H54 (cell line): Measurements from ENCODE around the gene IL19.

ENCODE experiments used
- DNase-seq: peaks from one replicate; pipeline ENCODE4 v3.0.0; 2011; ENCODE audit warnings: low spot score, mixed read lengths; ENCODE audit not compliant: insufficient read length
- FAIRE-seq: peaks from 3 replicates; lab custom pipeline; 2011; peaks lifted over from hg19 to GRCh38; lab: Jason Lieb, UNC
- POLR2A ChIP-seq: IDR thresholded peaks from 2 replicates; pipeline ENCODE4 v1.6.1; 2011; ENCODE audit warnings: low read depth, mild to moderate bottlenecking, low read length

Gene IL19

DNA sequence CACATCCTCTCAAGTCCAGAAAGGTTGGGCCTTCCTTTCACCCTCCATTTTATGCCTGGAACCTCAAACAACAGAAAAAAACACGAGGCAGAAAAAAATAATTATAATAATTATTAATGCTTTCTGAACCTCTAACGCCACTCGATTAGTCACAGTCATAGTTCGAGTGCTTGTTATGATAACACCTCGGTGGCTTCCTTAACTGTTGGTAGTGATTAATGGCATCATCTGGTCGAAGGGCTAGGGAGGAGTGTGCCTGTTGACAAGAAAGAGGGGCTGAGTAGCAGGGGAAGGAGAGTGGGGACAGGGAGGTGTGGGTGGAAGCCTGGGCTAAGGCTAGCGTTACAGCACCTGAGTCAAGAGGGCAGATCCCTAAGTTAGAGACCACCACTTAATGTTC is 23.0 kb downstream of the IL19 start:
- no peak for TF ChIP-seq POLR2A
- no peak for DNase-seq
- no peak for FAIRE-seq

DNA sequence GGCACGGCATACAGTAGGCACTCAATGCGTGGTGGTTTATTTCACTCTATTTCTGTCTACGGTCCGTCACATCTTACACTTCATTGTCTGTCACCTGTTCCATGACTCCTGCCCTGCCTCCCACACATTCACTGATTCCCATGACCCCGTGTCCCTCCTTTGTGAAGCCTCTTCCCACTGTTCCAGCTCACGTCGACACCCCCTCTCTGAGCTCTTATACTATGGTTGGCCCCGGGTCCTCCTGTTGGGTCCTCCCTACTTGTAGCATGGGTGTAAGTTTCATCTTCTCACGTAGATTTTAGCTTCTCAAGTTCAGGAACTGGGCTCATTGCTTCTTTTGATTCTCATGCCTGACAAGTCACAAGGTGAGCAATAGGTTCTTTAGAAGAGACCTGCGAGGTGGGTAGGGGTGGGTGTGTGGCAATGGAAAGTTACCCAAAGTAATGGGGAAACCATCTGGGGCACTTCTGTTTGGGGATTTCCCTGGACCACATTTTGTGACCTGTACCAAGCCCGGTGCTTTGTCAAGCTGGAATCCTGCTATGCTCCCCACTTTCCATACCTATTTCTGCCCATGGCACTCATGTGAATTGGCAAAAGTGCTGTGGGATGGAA is 23.8 kb downstream of the IL19 start:
- no peak for DNase-seq
- TF ChIP-seq POLR2A: no peak
- no peak for FAIRE-seq

DNA sequence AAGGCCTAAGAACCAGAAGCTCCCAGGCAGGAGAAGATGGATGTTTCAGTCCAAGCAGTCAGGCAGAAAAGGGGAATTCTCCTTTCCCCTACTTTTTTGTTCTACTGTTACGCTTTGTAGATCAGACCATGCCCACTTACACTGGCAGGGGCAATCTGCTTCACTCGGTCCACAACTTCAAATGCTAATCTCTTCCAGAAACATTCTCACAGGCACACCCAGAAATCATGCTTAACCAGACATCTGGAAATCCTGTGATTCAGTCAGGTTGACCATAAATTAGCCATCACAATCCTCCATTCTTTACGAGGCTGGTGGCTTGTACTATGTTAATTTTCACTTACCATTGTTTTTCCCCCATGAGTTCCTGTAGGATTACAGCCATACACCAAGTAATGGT is 25.5 kb downstream of the IL19 start:
- FAIRE-seq: no peak
- no peak for TF ChIP-seq POLR2A
- DNase-seq: no peak

GRCh38 chr1:206796981-206797402 is 26.4 kb downstream of the IL19 start:
- no peak for TF ChIP-seq POLR2A
- FAIRE-seq (no peak), DNase-seq (no peak)

- TF ChIP-seq POLR2A: no peak
- no peak for FAIRE-seq
- no peak for DNase-seq
Measured at GRCh38 chr1:206797534-206798383, 27.2 kb downstream of the IL19 start.

- no peak for TF ChIP-seq POLR2A
- no peak for FAIRE-seq
- DNase-seq: no peak
Measured at GRCh38 chr1:206798384-206798996, 27.9 kb downstream of the IL19 start.

DNA sequence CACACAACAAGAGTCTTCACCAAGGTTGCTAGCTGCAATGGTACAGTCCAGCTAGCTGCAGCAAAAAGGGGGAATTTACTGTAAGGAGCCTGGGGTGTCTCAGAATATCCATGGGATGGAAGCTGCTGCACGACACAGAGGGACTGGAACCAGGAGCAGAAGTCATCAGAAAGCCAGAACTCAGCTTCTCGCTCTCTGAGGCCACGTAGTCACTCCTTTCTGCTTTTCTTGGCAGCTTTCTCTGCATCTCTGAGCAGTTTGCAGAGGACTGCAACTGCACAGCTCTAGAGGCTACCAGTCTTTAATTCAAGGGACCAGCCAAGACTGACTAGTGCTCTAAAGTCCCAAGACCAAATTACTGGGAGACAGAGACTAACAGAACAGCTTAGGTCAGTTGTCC is 28.7 kb downstream of the IL19 start:
- FAIRE-seq: no peak
- no peak for TF ChIP-seq POLR2A
- DNase-seq: no peak

DNA sequence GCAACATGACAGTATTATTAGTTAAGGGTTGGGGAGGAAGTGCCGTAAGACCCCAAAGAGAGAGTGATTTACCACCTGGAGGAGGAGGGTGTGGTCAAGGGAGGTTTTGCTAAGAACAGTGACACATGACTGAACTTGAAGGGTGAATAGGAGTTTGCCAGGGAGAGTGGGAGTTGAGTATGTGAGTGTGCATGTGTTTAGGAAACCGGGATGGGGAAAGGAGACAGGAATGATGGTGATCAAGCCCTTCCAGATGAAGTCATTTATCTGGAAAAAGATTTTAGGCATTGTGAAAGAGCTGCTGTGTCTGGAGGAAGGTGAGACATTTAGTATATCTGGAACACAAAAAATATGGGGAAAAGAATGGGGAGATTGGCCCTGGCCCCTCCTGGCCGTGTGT is 29.8 kb downstream of the IL19 start:
- FAIRE-seq (no peak), DNase-seq (no peak)
- TF ChIP-seq POLR2A: no peak

DNA sequence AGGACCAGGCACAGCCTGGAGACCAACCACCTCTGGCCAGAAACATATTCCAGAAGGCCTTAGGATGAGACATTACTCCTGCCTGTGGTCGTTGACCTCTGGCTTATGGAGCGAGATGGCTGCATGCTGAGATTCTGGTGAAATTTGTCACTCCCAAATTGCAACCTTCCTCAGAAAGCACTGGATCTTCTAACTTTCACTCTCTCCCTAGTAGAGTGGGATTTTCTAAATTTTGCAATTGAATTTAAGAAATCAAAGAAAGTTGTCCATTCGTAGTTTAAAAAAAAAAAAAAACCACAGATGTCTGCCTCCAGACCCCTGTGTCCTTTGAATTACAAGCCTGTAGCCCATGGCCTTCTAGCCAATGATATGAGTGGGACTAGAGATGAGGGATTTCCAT is 30.3 kb downstream of the IL19 start:
- TF ChIP-seq POLR2A: no peak

GRCh38 chr1:206801467-206801866 is 30.9 kb downstream of the IL19 start:
- FAIRE-seq (no peak), DNase-seq (no peak)
- no peak for TF ChIP-seq POLR2A

More for the DNA sequence above, 30.3 kb downstream of the IL19 start:
- DNase-seq (no peak), FAIRE-seq (no peak)

DNA sequence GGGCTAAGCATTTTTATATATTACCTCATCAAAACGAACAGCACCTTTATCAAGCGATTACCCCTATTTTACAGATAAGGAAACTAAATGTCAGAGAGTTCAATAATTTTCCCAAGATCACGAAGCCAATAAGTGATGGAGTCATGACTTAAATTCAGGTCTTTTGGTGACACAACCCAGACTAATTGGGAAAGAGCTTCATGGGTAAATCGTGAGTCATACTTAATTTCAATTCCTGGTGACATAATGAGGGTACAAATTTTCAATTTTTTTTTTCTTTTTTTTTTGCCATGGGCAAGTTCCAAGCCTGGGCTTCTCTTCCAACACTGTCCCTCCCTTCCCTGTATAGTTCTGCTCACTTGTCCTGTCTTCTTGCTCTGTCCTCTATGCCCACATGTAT is 31.8 kb downstream of the IL19 start:
- no peak for DNase-seq
- no peak for TF ChIP-seq POLR2A
- FAIRE-seq: no peak

GRCh38 chr1:206803221-206803730 is 32.7 kb downstream of the IL19 start:
- no peak for TF ChIP-seq POLR2A
- no peak for DNase-seq
- FAIRE-seq: no peak

DNA sequence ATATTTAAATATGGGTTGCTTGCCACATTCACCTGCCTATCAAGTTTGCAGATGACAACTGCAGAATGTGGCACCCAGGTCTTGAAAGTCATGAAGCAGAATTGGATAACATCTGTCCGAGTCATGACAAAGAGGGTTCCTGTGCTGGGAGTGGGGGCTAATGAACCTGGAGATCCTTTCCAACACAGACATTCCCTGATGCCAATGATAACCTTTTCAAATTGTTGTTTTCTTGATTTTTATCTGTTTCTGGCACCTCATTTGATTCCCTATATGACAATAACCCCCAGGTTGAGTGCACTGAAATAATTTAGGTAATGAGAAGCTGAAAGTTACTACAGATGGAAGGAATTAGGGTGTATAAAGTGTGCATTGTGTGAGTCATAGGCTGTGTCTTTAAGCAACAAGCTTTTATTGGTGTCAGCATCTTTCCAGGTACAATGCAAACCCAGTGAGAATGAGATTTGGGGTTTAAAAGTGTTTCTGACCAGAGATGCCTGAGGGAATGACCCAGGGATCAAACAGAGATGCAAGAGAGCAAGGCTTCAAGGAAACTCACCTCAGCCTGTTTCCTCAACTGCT is 33.7 kb downstream of the IL19 start:
- DNase-seq (no peak), FAIRE-seq (no peak)
- no peak for TF ChIP-seq POLR2A

DNA sequence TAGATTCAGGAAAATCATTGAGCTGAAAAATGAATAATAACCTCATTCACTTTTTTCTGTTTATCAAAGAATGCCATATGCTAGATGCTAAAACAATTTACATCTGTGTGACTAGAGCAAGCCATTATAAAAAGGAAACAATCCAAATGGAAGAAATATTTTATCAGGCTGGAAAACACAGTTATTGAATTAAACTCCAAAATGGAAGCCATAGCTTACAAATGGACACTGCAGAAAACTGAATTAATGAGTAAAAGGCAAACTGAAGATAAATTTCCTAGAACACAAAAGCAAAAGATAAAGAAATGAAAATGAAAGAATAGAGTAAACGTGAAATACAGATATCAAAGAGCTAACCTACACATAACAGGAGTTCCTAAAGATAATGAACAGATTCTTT is 34.8 kb downstream of the IL19 start:
- no peak for FAIRE-seq
- no peak for DNase-seq
- no peak for TF ChIP-seq POLR2A
